ENCODE data around the gene PDZRN4.
A peak's percentile ranks its signal among the peaks of the same experiment; 100 is the strongest.

PDZRN4 gene

GRCh38 chr12:41459111-41459905 is 271.2 kb downstream of the PDZRN4 start:
- Histone ChIP-seq H3K4me3 (replicated peaks; ENCODE audit: insufficient read depth, low read length) (no peak overlapping the region), H3K27me3 (ENCODE audit: insufficient read depth, poor library complexity, severe bottlenecking) (no peaks in the 10 kb centered on the region), H3K27ac (replicated peaks) (no peak overlapping the region)
- no peak for TF ChIP-seq CTCF (IDR thresholded peaks at IDR 0.05; ENCODE audit: insufficient read depth, low read length)
- no peak for TF ChIP-seq POLR2AphosphoS5 (IDR thresholded peaks at IDR 0.05; ENCODE audit: low read depth)
- TF ChIP-seq GABPA (IDR thresholded peaks at IDR 0.05; ENCODE audit: low read depth) = no peak
- TF ChIP-seq SPI1 (IDR thresholded peaks at IDR 0.05; ENCODE audit: borderline replicate concordance, low read depth) = peak; percentile 59
- TF ChIP-seq REST (IDR thresholded peaks at IDR 0.05; ENCODE audit: insufficient replicate concordance, low read depth) = no peak
- no peak for DNase-seq (ENCODE audit: low read depth in 1 of 2, low spot score in 1 of 2)

- Histone ChIP-seq H3K27me3 (ENCODE audit: insufficient read depth, poor library complexity, severe bottlenecking) (no peaks in the 10 kb centered on the region), H3K4me3 (replicated peaks; ENCODE audit: insufficient read depth, low read length) (no peak overlapping the region), H3K27ac (replicated peaks) (no peak overlapping the region)
- DNase-seq (ENCODE audit: low read depth in 1 of 2, low spot score in 1 of 2) = no peak
- TF ChIP-seq GABPA (IDR thresholded peaks at IDR 0.05; ENCODE audit: low read depth) (no peak), SPI1 (IDR thresholded peaks at IDR 0.05; ENCODE audit: borderline replicate concordance, low read depth) (no peak), REST (IDR thresholded peaks at IDR 0.05; ENCODE audit: insufficient replicate concordance, low read depth) (no peak), CTCF (IDR thresholded peaks at IDR 0.05; ENCODE audit: insufficient read depth, low read length) (no peak), POLR2AphosphoS5 (IDR thresholded peaks at IDR 0.05; ENCODE audit: low read depth) (no peak)
Observed at GRCh38 chr12:41459906-41460214, 271.7 kb downstream of the PDZRN4 start.

- no peaks in the 10 kb centered on the region for H3K27me3 ChIP-seq (ENCODE audit: insufficient read depth, poor library complexity, severe bottlenecking)
- no peak for TF ChIP-seq REST (IDR thresholded peaks at IDR 0.05; ENCODE audit: insufficient replicate concordance, low read depth)
- TF ChIP-seq SPI1 (IDR thresholded peaks at IDR 0.05; ENCODE audit: borderline replicate concordance, low read depth) = no peak
- no peak for TF ChIP-seq CTCF (IDR thresholded peaks at IDR 0.05; ENCODE audit: insufficient read depth, low read length)
- H3K27ac ChIP-seq (replicated peaks) = no peak overlapping the region
- no peak for DNase-seq (ENCODE audit: low read depth in 1 of 2, low spot score in 1 of 2)
- no peak overlapping the region for H3K4me3 ChIP-seq (replicated peaks; ENCODE audit: insufficient read depth, low read length)
Observed at GRCh38 chr12:41460906-41461305, 272.8 kb downstream of the PDZRN4 start.
